ENCODE results near the gene IRX2.

Gene IRX2

DNA sequence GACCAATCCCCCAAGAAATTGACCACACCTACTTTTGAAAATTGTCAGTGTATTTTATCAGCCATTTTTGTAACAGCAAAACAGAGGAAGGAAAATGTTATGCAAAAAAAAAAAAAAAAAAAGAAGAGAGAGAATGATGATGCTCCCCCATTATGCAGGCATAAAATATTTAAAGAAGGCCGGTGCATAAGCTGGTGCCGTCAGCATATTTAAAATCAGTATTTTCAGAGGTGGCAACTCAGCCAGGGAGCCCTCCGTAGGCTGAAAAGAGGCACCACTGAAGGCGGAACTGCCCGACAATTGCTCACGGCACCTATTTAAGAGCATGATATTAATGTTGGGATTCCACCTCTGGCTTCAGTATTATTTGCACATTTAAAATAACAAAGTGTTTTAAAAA, 33.4 kb downstream of the IRX2 start:
- DNase-seq (ENCODE audit: low read depth in 4 of 4, low spot score in 1 of 4): no peak

DNA sequence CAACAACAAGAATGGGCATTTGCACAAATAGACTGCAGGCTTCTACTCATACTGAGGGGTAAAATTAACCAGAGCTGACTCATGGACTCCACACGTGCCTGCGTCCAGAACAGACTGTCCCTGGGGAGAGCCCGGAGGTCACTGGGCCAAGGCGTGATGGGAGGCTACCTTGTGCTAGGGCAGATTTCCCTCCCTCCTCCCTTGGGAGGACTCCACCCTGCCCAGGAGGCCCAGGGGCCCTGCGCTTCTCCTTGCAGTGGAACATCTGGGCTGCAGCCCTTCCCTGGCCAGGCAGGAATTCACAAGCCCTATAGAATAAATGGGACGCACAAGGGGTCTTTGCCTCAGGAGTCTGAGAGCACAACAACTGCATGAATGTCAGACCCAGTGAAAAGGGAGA, 35.6 kb downstream of the IRX2 start:
- no peak for DNase-seq (ENCODE audit: low read depth in 4 of 4, low spot score in 1 of 4)

DNA sequence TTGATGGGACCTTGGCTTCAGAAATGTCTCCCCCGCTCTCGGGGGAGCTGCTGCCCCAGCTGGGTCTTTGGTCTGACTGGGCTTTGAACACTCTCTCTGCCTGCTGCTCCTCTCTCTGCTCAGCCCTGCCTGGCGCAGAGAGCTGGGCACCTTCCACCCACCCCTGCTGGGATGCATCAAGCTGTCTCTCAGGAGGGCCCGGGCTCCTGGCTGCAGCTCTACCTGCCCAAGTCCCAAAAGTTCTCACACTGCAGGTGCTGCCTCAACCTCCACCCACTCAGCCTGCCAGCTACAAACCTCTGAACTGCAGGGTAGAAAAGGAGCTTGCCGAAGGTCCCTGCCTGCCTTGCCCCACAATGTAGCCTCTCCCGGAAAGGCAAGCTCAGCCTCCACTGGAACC, 36.7 kb downstream of the IRX2 start:
- no peak for DNase-seq (ENCODE audit: low read depth in 4 of 4, low spot score in 1 of 4)

DNA sequence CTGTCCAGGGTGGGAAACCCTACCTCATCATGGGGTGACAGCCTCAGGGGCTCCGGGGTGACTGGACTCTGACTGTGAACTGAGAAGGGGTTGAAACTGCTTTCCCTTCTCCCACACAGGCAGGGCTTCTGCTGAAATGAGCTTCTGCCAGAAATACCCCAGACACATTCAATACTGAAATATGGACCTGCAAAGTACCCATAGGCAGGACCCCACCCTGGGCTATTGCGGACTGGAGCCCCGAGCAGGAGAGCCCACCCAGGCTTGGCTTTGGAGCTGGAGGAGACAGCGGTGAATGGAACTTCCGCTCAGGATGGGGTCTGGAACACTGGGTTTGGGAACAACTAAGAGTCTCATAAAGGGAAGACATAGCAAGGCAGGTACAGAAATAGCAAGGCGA, 37.5 kb downstream of the IRX2 start:
- no peak for DNase-seq (ENCODE audit: low read depth in 4 of 4, low spot score in 1 of 4)

DNA sequence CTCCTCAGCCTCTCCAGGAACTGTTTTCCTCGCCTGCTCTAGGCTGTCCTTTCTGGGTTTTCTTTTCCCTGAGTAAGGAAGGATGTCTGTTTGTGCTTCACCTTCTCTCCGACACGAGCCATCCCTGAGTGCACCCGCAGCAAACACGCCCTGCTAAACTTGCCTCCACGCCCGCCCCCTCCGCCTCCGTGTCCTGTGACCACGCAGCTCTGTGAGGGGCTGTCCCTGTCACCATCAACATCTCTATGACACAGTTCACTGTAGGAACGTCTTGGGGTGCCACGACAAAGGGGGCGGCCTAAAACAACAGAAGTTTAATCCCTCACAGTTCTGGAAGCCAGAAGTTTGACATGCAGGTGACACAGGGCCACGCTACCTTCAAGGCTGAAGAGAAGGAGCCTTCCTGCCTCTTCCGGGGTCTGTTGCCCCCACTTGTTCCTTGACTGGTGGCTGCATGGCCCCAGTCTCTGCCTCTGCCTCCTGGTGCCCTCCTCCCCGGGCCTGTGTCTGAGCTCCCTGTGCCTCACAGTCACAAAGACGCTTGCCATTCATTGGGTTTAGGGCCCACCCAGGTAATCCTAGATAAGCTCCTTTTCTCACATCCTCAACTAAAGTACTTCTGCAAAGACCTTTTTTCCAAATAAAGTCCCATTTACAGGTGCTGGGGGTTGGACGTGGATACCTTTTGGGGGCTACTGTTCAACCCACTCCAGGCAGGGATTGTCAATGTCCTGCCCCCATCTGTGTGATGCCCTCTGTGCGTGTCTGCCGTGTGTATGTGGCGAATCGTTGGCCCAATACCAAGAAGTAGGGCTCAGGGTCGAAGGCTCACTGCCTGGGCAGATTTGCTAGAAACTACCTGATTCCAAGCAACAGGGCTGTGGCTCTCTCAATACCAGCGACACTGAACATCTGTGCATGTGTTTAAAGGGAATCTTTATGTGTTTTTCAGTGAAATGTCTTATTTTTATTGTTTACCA, 39.7 kb downstream of the IRX2 start:
- no peak for DNase-seq (ENCODE audit: low read depth in 4 of 4, low spot score in 1 of 4)

DNA sequence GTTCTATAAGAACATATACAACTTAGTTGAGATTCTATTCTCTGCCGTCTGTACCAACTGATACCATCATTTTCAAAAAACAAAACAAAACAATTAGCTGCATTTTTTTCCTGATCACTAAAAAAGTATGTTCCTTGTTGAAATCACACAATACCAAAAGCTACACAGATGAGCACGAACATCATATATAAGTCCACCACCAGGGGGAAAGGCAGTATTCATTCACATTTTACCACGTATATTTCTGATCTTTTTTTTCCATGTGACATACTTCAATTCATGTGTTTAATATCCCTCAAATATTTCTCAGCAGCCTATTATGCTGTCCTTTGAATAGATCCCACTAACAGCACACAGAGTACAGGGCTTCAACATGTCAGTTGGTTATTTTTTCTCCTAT, 40.6 kb downstream of the IRX2 start:
- DNase-seq (ENCODE audit: low read depth in 4 of 4, low spot score in 1 of 4): no peak

DNA sequence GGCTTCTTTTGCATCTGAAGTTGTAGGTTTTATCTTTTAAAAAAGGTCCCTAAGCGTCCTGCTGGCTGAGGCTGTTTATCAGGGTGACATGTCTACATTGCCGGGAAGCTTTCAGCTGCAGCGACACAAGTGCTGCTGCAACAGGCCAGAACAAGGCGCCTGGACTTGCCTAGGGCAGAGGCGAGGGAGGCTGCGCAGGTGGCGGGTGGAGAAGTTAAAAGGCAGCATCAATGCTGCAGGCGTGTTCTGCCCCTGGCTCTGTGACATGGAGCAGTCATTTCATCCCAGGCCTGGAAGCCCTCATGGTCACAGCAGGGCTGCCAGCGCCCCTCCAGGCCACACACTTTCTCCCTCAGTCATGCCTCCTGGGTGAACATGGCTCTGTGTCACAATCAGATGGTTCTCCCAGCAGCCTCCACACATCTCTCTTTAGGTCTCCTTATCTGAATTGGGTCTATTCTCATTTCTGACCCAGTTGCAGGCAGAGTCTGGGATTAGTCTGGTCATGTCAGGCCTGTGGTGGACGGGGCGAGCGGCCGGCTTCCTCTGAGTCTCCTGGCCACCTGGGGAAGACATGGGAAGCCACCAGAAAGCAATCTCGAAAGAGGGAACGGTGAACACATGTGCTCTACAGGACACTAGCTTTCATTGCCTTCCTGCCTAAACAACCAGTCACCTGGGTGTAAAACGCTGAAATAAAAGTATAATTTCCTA, 41.3 kb downstream of the IRX2 start:
- DNase-seq (ENCODE audit: low read depth in 4 of 4, low spot score in 1 of 4): no peak

DNA sequence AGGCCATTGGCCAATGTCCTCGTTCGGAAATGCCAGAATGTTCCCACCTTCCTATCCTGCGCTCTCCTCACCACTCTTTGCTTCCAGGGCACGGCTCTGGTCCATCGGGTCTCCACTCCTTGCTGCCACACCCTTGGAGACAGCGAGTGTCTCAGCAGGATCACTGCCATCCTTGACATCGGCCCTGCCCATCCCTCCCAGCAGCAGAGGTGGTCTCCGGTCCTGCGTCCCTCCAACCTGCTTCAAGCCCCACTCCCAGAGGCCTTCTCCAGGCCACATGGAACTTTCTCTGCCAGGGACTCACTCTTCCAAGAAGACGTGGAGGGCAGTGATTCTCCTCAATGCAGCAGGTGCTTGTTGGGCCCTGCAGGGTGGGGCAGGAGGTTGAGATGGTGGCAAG, 42.7 kb downstream of the IRX2 start:
- DNase-seq (ENCODE audit: low read depth in 4 of 4, low spot score in 1 of 4): no peak

DNA sequence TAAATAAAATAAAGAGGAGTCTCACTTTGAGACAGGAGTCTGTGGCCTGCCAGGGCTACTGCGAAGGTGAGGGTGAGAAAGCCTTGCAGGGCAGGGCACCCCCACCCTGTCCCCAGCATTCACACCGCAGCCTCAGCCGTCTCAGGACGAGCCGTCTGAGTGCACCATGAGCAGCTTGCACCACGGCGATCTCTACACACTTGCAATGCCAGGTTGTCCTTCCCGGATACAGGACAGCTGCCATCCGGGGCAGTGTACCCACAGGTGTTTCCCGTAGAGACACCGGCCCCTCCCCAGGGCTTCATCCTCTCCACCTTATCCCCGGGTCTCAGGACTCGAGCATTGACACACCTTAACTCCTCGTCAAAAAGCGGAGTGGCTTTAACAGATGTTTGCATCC, 43.3 kb downstream of the IRX2 start:
- no peak for DNase-seq (ENCODE audit: low read depth in 4 of 4, low spot score in 1 of 4)

DNA sequence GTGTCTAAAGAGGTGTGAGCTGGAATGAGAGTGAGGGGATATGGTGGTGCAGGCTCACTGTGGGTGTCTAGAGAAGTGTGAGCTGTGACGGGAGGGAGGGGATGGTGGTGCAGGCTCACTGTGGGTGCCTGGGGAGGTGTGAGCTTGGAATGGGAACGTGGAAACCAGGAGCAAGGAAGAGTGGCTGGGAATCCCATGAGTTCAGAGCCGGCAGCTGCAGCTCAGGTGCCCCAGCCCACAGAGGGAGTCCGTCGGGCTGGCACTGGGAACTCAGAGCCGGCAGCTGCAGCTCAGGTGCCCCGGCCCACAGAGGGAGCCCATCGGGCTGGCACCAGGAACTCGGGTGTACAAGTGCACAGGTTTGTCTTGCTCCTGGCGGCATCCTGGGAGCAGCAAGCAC, 45.6 kb downstream of the IRX2 start:
- no peak for DNase-seq (ENCODE audit: low read depth in 4 of 4, low spot score in 1 of 4)

DNA sequence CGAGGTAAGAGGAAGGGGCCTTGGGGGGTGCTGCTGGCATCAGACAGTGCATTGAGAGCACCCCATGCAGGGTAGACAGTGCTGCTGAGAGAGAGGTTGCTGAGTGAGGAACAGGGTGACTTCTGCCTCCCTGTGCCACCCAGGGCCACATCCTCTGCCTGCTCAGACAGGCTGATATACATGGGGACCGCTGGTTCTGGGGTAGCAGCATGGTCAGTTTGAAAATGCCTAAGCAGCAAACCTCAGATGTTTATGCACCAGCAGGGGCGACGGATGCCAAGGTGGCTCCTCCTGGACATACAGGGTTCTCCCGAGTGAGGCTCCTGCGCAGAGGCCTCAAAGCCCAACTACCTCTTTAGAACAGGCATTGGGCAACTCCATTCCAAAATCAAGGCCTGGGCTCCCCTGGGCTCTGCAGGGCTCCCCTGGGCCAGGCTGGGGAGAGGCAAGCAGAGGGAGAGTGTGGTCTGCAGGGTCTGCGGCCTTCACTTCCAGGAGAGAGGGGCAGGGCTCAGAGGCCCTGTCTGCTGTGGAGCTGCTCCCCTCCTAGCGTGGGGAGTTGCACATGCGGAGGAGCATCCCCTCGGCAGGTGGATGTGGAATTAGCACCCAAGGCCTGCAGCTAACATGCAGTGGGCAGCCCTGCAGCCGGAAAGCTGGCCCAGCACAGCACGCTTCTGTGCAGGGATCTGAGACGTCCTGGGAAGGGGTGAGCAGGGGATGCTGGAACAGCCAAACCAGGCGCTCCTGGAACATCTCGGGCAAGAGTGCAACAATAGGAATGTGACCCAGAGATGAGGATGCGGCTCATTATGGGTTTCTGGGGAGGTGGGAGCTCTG, 46.5 kb downstream of the IRX2 start:
- DNase-seq (ENCODE audit: low read depth in 4 of 4, low spot score in 1 of 4): no peak

DNA sequence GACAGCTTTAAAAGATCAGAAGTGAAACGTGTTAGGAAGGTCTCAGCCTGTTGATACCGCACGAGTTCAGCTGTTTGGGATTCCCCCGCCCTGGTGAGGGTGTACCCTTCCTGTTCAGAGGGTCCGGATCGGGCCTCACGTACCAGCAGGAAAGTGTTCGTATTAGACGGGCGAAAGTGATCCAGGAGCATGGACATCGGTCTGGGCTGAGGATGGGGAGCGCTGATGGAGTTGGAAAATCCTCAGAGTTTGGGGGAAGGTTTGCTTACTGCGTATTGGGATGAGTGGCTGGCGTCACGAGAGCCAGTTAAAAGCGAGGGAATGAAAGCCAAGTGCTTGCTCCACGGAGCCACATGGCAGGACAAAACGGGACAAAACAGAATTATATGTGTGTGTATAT, 47.4 kb downstream of the IRX2 start:
- no peak for DNase-seq (ENCODE audit: low read depth in 4 of 4, low spot score in 1 of 4)

DNA sequence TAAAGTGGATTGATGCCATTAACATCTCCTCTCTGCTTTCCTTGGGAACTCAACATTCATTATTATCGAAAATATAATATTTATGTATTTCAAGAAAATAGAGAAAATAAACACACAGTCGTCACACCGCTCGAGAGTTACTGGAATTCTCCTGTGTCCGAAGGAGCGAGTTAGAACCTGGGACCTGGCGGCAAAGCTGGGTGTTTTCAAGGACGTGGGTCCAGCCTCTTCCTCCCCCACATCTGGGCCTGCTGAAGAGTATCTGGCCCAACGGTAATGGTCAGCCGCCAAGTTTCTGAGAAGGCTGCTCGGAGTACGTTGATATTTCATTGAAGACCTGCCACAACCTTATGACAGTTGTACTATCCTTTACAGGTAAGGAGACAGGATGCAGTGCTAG, 47.9 kb downstream of the IRX2 start:
- no peak for DNase-seq (ENCODE audit: low read depth in 4 of 4, low spot score in 1 of 4)

DNA sequence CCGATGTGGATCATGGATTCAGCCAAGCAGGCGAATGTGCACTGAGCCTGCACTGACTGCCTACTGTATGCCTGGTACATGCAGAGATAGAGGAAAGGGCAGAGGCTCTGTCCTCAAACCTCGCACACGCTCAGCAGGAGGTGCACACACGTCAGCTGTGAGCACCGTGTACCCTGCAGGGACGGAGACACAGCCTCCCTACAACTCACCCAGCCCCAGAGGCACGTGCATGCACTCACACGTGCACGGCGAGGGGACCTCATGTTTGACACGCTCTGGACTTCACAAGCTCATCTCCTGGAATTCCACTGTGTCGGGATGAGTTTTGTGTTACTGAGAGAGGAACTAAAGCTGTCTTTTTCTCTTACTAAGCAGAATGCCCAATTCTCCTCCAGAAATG, 48.4 kb downstream of the IRX2 start:
- no peak for DNase-seq (ENCODE audit: low read depth in 4 of 4, low spot score in 1 of 4)

DNA sequence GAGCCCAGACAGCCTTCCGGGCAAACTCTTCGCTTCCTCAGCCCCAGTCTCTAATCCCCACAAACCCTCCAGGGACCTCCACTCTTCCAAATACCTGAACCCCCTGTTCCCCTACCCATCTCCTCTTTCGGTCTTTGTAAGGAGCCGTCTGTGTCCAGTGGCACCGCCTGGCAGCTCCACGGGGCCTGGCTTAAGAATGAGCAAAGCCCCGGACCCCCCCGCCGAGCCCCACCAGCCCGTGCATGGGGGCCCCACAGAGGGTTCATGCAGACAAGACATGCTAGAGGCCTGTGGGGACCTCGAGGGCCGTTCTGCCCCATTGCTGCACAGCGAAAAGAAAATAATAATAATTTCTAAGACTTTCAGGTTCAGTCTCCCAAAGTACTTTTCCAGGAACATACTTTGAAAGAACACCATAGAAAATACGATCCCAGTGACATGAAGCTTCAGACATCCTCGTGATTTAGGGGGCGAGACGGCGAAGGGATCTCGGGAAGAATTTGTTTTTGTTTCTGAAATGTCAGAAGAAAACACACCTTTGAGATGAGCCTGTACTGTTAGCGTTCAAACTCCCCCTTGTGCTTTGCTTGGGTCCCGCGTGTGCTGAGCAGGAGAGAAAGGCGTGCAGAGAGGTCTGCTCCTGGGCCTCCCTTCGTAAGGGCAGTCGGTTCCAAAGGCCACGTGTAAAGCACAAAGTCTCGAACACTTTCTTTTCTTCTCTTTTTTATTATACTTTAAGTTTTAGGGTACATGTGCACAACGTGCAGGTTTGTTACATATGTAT, 49.2 kb downstream of the IRX2 start:
- DNase-seq (ENCODE audit: low read depth in 4 of 4, low spot score in 1 of 4): no peak

DNA sequence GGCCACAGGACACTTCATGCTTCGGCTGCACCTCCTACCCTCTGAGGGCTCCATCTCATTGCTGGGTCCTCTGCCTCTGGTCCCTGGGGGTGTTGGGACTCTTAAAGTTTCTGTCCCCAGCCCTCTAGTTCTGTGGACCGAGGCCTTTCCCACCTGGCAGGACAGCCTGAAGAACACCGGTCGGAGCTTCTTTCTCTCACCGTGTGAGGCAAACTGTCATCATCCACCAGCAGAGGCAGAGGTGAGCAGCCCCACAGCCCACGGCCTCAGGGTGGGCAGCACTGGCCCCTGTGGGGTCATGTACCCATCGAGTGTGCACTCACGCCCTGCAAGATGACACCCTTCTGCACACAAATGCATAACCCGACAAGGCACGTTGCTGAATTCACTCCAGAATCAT, 49.9 kb downstream of the IRX2 start:
- DNase-seq (ENCODE audit: low read depth in 4 of 4, low spot score in 1 of 4): no peak

DNA sequence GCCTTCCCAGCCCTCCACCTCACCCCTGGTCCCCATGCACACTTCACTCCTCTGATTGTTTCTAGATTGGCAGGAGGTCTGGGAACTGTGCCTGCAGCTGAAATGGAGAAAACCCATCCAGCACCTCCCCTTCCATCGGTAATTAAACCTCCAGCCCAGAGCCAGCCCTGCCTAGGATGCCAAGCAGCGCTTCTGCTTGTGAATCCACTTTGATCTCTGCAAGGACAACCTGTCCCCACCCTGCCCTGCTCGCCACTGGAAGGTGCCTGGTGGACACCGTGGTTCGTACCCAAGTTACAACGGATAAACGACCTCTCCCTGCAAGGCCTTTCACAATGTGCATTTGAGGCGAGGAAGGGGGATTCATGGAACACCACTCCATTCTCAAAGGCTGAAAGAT, 50.6 kb downstream of the IRX2 start:
- DNase-seq (ENCODE audit: low read depth in 4 of 4, low spot score in 1 of 4): no peak

DNA sequence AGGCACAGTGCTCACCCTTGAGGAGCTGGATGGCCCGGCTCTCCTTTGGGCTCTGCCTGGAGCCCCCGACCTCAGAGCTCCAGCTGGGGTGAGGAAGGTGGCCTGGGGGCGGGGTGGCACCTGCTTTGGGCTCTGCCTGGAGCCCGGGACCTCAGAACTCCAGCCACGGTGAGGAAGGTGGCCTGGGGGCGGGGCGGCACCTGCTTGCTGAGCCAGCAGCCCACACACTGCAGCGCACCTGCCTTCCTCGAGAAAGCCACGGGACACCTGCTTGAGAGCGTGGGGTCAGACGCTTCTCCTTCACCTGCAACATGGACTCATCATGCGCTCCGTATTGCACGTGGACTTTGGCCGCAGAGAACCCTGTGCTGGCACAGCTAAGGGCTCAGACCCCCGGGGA, 51.8 kb downstream of the IRX2 start:
- DNase-seq (ENCODE audit: low read depth in 4 of 4, low spot score in 1 of 4): no peak

DNA sequence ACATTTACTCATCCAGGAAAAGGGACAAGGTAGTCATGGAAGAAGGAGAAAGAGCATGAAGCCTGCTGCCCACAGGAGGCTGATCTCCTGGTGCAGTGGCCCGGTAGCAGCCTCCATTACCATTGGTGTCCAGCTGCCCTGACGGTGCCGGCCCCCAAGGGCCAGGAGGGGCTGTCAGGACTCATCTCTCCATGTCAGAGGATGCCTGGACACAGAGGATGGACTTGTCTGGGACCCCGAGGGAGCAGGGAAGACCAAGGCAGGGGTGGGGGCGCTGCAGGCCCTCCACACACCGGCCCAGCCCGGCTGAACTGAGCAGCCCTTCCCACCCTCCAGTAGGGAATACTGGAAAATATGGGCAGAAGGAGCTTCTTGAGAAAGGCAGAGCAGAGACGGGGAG, 52.2 kb downstream of the IRX2 start:
- DNase-seq (ENCODE audit: low read depth in 4 of 4, low spot score in 1 of 4): no peak

DNA sequence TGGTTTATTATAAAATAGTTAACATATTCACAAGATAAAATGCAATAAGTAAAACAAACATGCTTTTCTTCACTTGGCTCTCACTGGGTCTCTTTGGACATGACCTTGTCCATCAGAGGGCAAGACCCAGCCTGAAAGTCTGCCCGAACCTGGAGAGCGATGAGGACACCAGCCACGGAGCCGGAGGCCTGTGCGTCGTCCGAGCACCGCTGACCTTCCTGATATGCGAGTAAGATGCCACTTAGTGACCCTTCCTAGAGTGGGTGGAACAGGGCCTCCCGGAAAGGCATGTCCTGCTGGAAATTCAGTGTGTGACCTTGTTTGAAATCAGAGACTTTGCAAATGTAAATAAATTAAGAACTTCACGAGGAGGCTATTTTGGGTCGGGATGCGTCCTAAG, 52.9 kb downstream of the IRX2 start:
- DNase-seq (ENCODE audit: low read depth in 4 of 4, low spot score in 1 of 4): no peak
